OCI-LY7 (cell line): ENCODE results near the gene PLPP4. TPM values are rescaled to one million over a fixed set of nuclear protein-coding genes. Genes with fewer than 3 reads are reported as not detected.

ENCODE experiments used
- BruUV-seq: library from RNA; stranded (reverse); fragments of 400-500 nt; replicated peaks from 2 replicates; lab custom pipeline; 2021; lab: Mats Ljungman, UMichigan
- CTCF ChIA-PET: fragments of 300-600 bp; sonication (Branson Sonifier 250); formaldehyde crosslinking; loops from one replicate; lab custom pipeline; 2022; ENCODE audit warnings: antibody characterized with exemption; ENCODE audit not compliant: unreplicated experiment; lab: Charles Lee
- POLR2A ChIA-PET: fragments of 300-600 bp; sonication (Branson Sonifier 250); formaldehyde crosslinking; loops from one replicate; lab custom pipeline; 2022; ENCODE audit warnings: antibody characterized with exemption; lab: Charles Lee
- DNase-seq: peaks from one replicate; pipeline ENCODE4 v3.0.0-alpha.2; 2015; ENCODE audit warnings: low spot score
- H2AFZ ChIP-seq: fragments of 200-600 bp; sonication (generic), shearing (Covaris generic); 2 replicates; pipeline ENCODE4 v1.6.1; 2014; ENCODE audit warnings: mild to moderate bottlenecking, antibody characterized with exemption, low read length, moderate library complexity
- H3K27ac ChIP-seq: fragments of 200-600 bp; sonication (generic); 2 replicates; pipeline ENCODE4 v1.5.1; 2014; ENCODE audit warnings: mixed run types, low read depth, mild to moderate bottlenecking, moderate library complexity, low read length, inconsistent platforms; ENCODE audit not compliant: poor library complexity, severe bottlenecking
- H3K36me3 ChIP-seq: fragments of 200-600 bp; sonication (generic); 2 replicates; pipeline ENCODE4 v1.6.1; 2014; ENCODE audit warnings: mild to moderate bottlenecking, antibody characterized with exemption, low read length, moderate library complexity, mixed read lengths; ENCODE audit not compliant: insufficient read depth
- H3K4me1 ChIP-seq: fragments of 200-600 bp; sonication (generic); 2 replicates; pipeline ENCODE4 v1.5.1; 2014; ENCODE audit warnings: mild to moderate bottlenecking, low read length; ENCODE audit not compliant: insufficient read depth, poor library complexity, severe bottlenecking
- H3K4me2 ChIP-seq: fragments of 200-600 bp; sonication (generic); 2 replicates; pipeline ENCODE4 v1.6.1; 2014; ENCODE audit warnings: mild to moderate bottlenecking, low read length
- H3K4me3 ChIP-seq: fragments of 200-600 bp; sonication (generic); 2 replicates; pipeline ENCODE4 v1.5.1; 2014; ENCODE audit warnings: mild to moderate bottlenecking, low read depth, low read length; ENCODE audit not compliant: poor library complexity, severe bottlenecking
- H3K79me2 ChIP-seq: fragments of 200-600 bp; sonication (generic); 2 replicates; pipeline ENCODE4 v1.6.1; 2016; ENCODE audit warnings: low read depth, mild to moderate bottlenecking, low read length, moderate library complexity, mixed read lengths; ENCODE audit not compliant: insufficient read depth
- H3K9me2 ChIP-seq: fragments of 200-600 bp; sonication (generic); 2 replicates; pipeline ENCODE4 v1.6.1; 2016; ENCODE audit warnings: mild to moderate bottlenecking, low read length, mixed read lengths; ENCODE audit not compliant: insufficient read depth
- H3K9me3 ChIP-seq: fragments of 200-600 bp; sonication (generic); 2 replicates; pipeline ENCODE4 v1.6.1; 2014; ENCODE audit warnings: mild to moderate bottlenecking, mixed run types, low read length, mixed read lengths
- H4K20me1 ChIP-seq: fragments of 200-600 bp; sonication (generic); 2 replicates; pipeline ENCODE4 v1.6.1; 2014; ENCODE audit warnings: mild to moderate bottlenecking, antibody characterized with exemption, low read length, moderate library complexity, mixed read lengths; ENCODE audit not compliant: insufficient read depth
- EZH2phosphoT487 ChIP-seq: fragments of 200-600 bp; sonication (generic); IDR thresholded peaks from 2 replicates; pipeline ENCODE4 v1.6.1; 2018; ENCODE audit warnings: low read depth, borderline replicate concordance, mild to moderate bottlenecking, mixed run types, antibody characterized with exemption, low read length, moderate library complexity, mixed read lengths
- intact Hi-C: fragments of 100-400 bp; cut with micrococcal nuclease; formaldehyde crosslinking; loops from one replicate; pipeline ENCODE4 v1.10.0; 2022; ENCODE audit not compliant: unreplicated experiment
- total RNA-seq, 2 experiments: library from RNA; depleted of rRNA in 1 of 2; stranded (reverse); fragments of >200 nt in 1 of 2; shearing (Covaris generic) in 1 of 2; gene quantifications; 2 replicates each; pipeline ENCODE4 v1.2.3, GENCODE V29; 2014 to 2022
- TF ChIP-seq, protein P1 (sequence below): fragments of 200-600 bp; sonication (generic); conservative IDR thresholded peaks from 2 replicates; pipeline ENCODE4 v1.5.1; 2014; ENCODE audit warnings: mild to moderate bottlenecking, antibody characterized with exemption, low read length, moderate library complexity, mixed read lengths

The PLPP4 gene
- total RNA-seq, 2 experiments from 2014 or later: not detected

DNA sequence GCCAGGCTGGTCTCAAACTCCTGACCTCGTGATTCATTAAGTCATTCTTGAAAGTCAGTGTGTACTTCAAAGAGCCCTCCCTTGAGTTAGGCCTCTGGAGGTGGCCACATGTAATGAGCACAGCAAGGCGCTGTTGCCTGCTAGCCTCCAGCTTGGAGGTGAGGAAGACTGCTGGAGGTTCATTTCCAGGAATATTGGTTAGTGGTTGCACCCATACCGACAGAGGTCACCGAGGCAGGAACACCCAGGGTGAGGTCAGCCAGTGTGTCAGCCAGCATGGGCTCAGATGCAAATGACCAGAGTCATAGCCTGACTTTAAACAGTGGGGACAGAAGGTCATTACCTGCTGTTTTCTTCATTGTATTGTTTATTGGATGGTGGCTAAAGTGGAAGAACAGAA lies 85.0 kb downstream of the PLPP4 start:
- no peak overlapping the region for H3K4me2 ChIP-seq
- no peaks in the 10 kb centered on the region for H3K9me3 ChIP-seq
- no peak overlapping the region for H3K4me3 ChIP-seq
- H3K9me2 ChIP-seq: no peaks in the 10 kb centered on the region
- intact Hi-C loops: no loop called here
- H3K79me2 ChIP-seq: no peaks in the 10 kb centered on the region
- H2AFZ ChIP-seq: no peak overlapping the region
- ChIA-PET CTCF (no interaction called here), POLR2A (no interaction called here)
- no peak overlapping the region for H3K27ac ChIP-seq
- H4K20me1 ChIP-seq: no peaks in the 10 kb centered on the region
- BruUV-seq: no TSS peak
- DNase-seq: no peak
- TF ChIP-seq, protein P1, sequence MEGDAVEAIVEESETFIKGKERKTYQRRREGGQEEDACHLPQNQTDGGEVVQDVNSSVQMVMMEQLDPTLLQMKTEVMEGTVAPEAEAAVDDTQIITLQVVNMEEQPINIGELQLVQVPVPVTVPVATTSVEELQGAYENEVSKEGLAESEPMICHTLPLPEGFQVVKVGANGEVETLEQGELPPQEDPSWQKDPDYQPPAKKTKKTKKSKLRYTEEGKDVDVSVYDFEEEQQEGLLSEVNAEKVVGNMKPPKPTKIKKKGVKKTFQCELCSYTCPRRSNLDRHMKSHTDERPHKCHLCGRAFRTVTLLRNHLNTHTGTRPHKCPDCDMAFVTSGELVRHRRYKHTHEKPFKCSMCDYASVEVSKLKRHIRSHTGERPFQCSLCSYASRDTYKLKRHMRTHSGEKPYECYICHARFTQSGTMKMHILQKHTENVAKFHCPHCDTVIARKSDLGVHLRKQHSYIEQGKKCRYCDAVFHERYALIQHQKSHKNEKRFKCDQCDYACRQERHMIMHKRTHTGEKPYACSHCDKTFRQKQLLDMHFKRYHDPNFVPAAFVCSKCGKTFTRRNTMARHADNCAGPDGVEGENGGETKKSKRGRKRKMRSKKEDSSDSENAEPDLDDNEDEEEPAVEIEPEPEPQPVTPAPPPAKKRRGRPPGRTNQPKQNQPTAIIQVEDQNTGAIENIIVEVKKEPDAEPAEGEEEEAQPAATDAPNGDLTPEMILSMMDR: no peak
- no peak for TF ChIP-seq EZH2phosphoT487
- H3K4me1 ChIP-seq: no peaks in the 10 kb centered on the region
- H3K36me3 ChIP-seq: no peaks in the 10 kb centered on the region

DNA sequence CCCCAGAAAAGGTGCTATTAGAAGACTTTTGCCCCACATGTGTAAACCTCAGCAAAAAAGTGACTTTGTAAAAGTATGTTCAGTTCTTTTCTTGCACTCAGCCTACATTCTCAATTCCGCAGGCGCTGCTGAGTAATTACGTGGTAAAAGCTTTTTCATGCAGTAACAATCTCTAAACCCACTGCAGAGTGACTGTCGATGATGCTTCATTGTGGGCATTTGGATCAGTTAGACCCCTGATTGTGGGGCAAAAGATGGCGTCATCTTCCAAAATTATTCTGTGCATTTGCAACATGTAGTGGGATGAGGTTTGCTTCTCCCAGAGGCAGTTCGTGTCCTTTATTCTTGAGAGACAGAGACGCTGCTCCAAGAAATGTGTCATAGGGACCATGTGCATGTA lies 85.6 kb downstream of the PLPP4 start:
- no TSS peak for BruUV-seq
- Histone ChIP-seq H3K4me1 (no peaks in the 10 kb centered on the region), H2AFZ (no peak overlapping the region), H3K36me3 (no peaks in the 10 kb centered on the region), H3K4me3 (no peak overlapping the region), H3K9me3 (no peaks in the 10 kb centered on the region), H4K20me1 (no peaks in the 10 kb centered on the region), H3K4me2 (no peak overlapping the region), H3K79me2 (no peaks in the 10 kb centered on the region), H3K27ac (no peak overlapping the region), H3K9me2 (no peaks in the 10 kb centered on the region)
- intact Hi-C loops: no loop called here
- TF ChIP-seq EZH2phosphoT487: no peak
- TF ChIP-seq, protein P1: no peak
- DNase-seq: no peak
- CTCF ChIA-PET: no interaction called here
- POLR2A ChIA-PET: no interaction called here

DNA sequence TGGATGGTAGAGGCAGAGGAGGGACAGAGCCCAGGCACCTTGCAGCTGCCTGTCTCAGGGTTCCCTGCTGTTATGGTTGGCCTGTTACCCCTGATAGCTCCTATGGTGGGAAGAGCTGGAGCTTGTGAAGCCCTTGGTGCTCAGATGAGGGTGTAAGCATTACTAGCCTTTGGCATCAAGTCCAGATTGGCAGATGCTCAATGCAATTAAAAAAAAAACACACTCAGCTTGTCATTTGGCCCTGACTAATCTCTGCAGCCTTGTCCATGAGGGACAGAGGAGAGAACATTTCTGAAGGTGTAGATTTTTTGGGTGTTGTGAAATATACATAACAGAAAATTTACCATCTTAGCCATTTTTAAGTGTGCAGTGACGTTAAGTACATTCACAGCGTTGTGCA lies 86.3 kb downstream of the PLPP4 start:
- intact Hi-C loops: no loop called here
- ChIA-PET POLR2A (no interaction called here), CTCF (no interaction called here)
- no peaks in the 10 kb centered on the region for H4K20me1 ChIP-seq
- no peak overlapping the region for H3K27ac ChIP-seq
- no peak for TF ChIP-seq EZH2phosphoT487
- TF ChIP-seq, protein P1: no peak
- H3K79me2 ChIP-seq: no peaks in the 10 kb centered on the region
- H3K4me1 ChIP-seq: no peaks in the 10 kb centered on the region
- no peak overlapping the region for H3K4me2 ChIP-seq
- H3K9me3 ChIP-seq: no peaks in the 10 kb centered on the region
- H2AFZ ChIP-seq: no peak overlapping the region
- no TSS peak for BruUV-seq
- H3K4me3 ChIP-seq: no peak overlapping the region
- DNase-seq: no peak
- H3K9me2 ChIP-seq: no peaks in the 10 kb centered on the region
- no peaks in the 10 kb centered on the region for H3K36me3 ChIP-seq
